CD4-positive, CD25-positive, alpha-beta regulatory T cell (primary cell): ENCODE measurements around the gene GRHPR. TPM values are rescaled to one million over a fixed set of nuclear protein-coding genes. Genes with fewer than 3 reads are reported as not detected.

Source experiments
- ATAC-seq, 2 donors: fragments of 150-1000 bp; cut with Tn5 transposase; one replicate each; pipeline ENCODE4 v1.10.0; 2021; ENCODE audit warnings: low read depth in 2 of 2, moderate number of reproducible peaks in 2 of 2, moderate library complexity in 1 of 2
- DNase-seq, 3 donors: peaks; one replicate each; pipeline versions ENCODE4 v3.0.0 to v3.0.0-alpha.2; 2012 to 2022; ENCODE audit warnings: mixed read lengths in 1 of 3
- H3K27ac ChIP-seq: one replicate; pipeline ENCODE4 v1.7.0; 2013; ENCODE audit warnings: mild to moderate bottlenecking, low read length; ENCODE audit not compliant: insufficient read depth, poor library complexity, severe bottlenecking
- H3K27me3 ChIP-seq: one replicate; pipeline ENCODE4 v1.7.0; 2013; ENCODE audit warnings: low read length; ENCODE audit not compliant: control insufficient read depth, insufficient read depth
- H3K36me3 ChIP-seq: one replicate; pipeline ENCODE4 v1.7.0; 2013; ENCODE audit warnings: mild to moderate bottlenecking, low read length, moderate library complexity; ENCODE audit not compliant: control insufficient read depth, insufficient read depth
- H3K4me1 ChIP-seq: 2 replicates; pipeline ENCODE4 v1.7.0; 2013; ENCODE audit warnings: mild to moderate bottlenecking, low read length; ENCODE audit not compliant: insufficient read depth, control insufficient read depth, poor library complexity, severe bottlenecking
- H3K4me3 ChIP-seq: one replicate; pipeline ENCODE4 v1.7.0; 2013; ENCODE audit warnings: low read depth, mild to moderate bottlenecking, low read length, moderate library complexity
- H3K9me3 ChIP-seq, 2 experiments: 1 replicate in 1 of 2; 2 replicates in 1 of 2; pipeline ENCODE4 v1.7.0; 2013; ENCODE audit warnings: low read length in 2 of 2, mild to moderate bottlenecking in 1 of 2, moderate library complexity in 1 of 2; ENCODE audit not compliant: control insufficient read depth in 2 of 2
- H3K27ac Mint-ChIP-seq, 3 donors: one replicate each; pipeline ENCODE4 v1.8.0; 2020 to 2022; ENCODE audit warnings: mild to moderate bottlenecking in 3 of 3, mixed read lengths in 3 of 3, moderate library complexity in 2 of 3
- H3K27me3 Mint-ChIP-seq: one replicate; pipeline ENCODE4 v1.8.0; 2022; ENCODE audit warnings: mild to moderate bottlenecking, mixed read lengths
- H3K36me3 Mint-ChIP-seq: one replicate; pipeline ENCODE4 v1.8.0; 2020; ENCODE audit warnings: mixed read lengths
- H3K4me1 Mint-ChIP-seq, 4 donors: one replicate each; pipeline ENCODE4 v1.8.0; 2020 to 2022; ENCODE audit warnings: mixed read lengths in 4 of 4, mild to moderate bottlenecking in 1 of 4
- H3K4me3 Mint-ChIP-seq, 4 donors: one replicate each; pipeline ENCODE4 v1.8.0; 2020 to 2022; ENCODE audit warnings: mild to moderate bottlenecking in 4 of 4, mixed read lengths in 4 of 4, moderate library complexity in 3 of 4
- H3K9me3 Mint-ChIP-seq, 7 donors: one replicate each; pipeline ENCODE4 v1.8.0; 2020 to 2022; ENCODE audit warnings: mixed read lengths in 7 of 7, mild to moderate bottlenecking in 3 of 7, moderate library complexity in 2 of 7
- polyA plus RNA-seq, 4 donors: library from polyadenylated mRNA; unstranded; fragments of 300-500 nt; fragmentation: Illumina TruSeq; gene quantifications; one replicate each; pipeline ENCODE4 v1.2.3, GENCODE V29; 2021
- total RNA-seq: library from RNA; stranded (reverse); gene quantifications from one replicate; pipeline ENCODE4 v1.2.3, GENCODE V29; 2022

The GRHPR gene
- total and polyA plus RNA-seq, 5 donors from 2014 or later, result 36.6 to 73.9 (median 68.6) TPM

- H3K4me1 ChIP-seq, result no peaks in the 10 kb centered on the region
- peaks cover 12% of the 10 kb centered on the region for H3K27me3 Mint-ChIP-seq
- no peaks in the 10 kb centered on the region for H3K9me3 Mint-ChIP-seq
- no peaks in the 10 kb centered on the region for H3K4me1 Mint-ChIP-seq
- H3K4me3 Mint-ChIP-seq, result no peak overlapping the region
- no peak overlapping the region for H3K4me3 ChIP-seq
- H3K27me3 ChIP-seq, result no peaks in the 10 kb centered on the region
- no peak overlapping the region for H3K27ac Mint-ChIP-seq
- H3K9me3 ChIP-seq, result no peaks in the 10 kb centered on the region
- no peak for ATAC-seq
- no peak overlapping the region for H3K27ac ChIP-seq
- DNase-seq, result no peak
- H3K36me3 ChIP-seq, result no peaks in the 10 kb centered on the region
- no peaks in the 10 kb centered on the region for H3K36me3 Mint-ChIP-seq
Observed at GRCh38 chr9:37380570-37380969, 41.9 kb upstream of the GRHPR start.

GRCh38 chr9:37381094-37381741 lies 41.3 kb upstream of the GRHPR start:
- Mint-ChIP-seq H3K36me3 (no peaks in the 10 kb centered on the region), H3K27me3 (peaks cover 12% of the 10 kb centered on the region), H3K4me3 (no peak overlapping the region), H3K4me1 (no peaks in the 10 kb centered on the region), H3K9me3 (no peaks in the 10 kb centered on the region), H3K27ac (no peak overlapping the region)
- DNase-seq (no peak), ATAC-seq (no peak)
- Histone ChIP-seq H3K9me3 (no peaks in the 10 kb centered on the region), H3K27me3 (no peaks in the 10 kb centered on the region), H3K27ac (no peak overlapping the region), H3K36me3 (no peaks in the 10 kb centered on the region), H3K4me1 (no peaks in the 10 kb centered on the region), H3K4me3 (no peak overlapping the region)

GRCh38 chr9:37382161-37382981 lies 40.1 kb upstream of the GRHPR start:
- Histone ChIP-seq H3K4me1 (no peaks in the 10 kb centered on the region), H3K4me3 (no peak overlapping the region), H3K36me3 (no peaks in the 10 kb centered on the region), H3K9me3 (no peaks in the 10 kb centered on the region), H3K27me3 (no peaks in the 10 kb centered on the region), H3K27ac (no peak overlapping the region)
- ATAC-seq, result no peak
- H3K27ac Mint-ChIP-seq, result no peak overlapping the region
- H3K27me3 Mint-ChIP-seq, result peaks cover 12% of the 10 kb centered on the region
- no peak for DNase-seq
- no peaks in the 10 kb centered on the region for H3K4me1 Mint-ChIP-seq
- H3K4me3 Mint-ChIP-seq, result peak overlapping the region in 1 of 4 donors; percentile 4
- no peaks in the 10 kb centered on the region for H3K36me3 Mint-ChIP-seq
- no peaks in the 10 kb centered on the region for H3K9me3 Mint-ChIP-seq

GRCh38 chr9:37382982-37383357 lies 39.5 kb upstream of the GRHPR start:
- H3K9me3 Mint-ChIP-seq, result no peaks in the 10 kb centered on the region
- H3K27me3 Mint-ChIP-seq, result peaks cover 12% of the 10 kb centered on the region
- ATAC-seq (no peak), DNase-seq (no peak)
- Histone ChIP-seq H3K4me1 (no peaks in the 10 kb centered on the region), H3K27ac (no peak overlapping the region), H3K4me3 (no peak overlapping the region), H3K27me3 (no peaks in the 10 kb centered on the region), H3K36me3 (no peaks in the 10 kb centered on the region), H3K9me3 (no peaks in the 10 kb centered on the region)
- no peaks in the 10 kb centered on the region for H3K36me3 Mint-ChIP-seq
- H3K4me3 Mint-ChIP-seq, result no peak overlapping the region
- H3K4me1 Mint-ChIP-seq, result no peaks in the 10 kb centered on the region
- no peak overlapping the region for H3K27ac Mint-ChIP-seq

- H3K4me1 ChIP-seq, result no peaks in the 10 kb centered on the region
- no peaks in the 10 kb centered on the region for H3K36me3 ChIP-seq
- Mint-ChIP-seq H3K27me3 (peaks cover 12% of the 10 kb centered on the region), H3K4me1 (no peaks in the 10 kb centered on the region), H3K36me3 (no peaks in the 10 kb centered on the region), H3K27ac (peak overlapping the region in 1 of 3 donors; percentile 81), H3K4me3 (no peak overlapping the region), H3K9me3 (no peaks in the 10 kb centered on the region)
- ATAC-seq, result no peak
- H3K27me3 ChIP-seq, result no peaks in the 10 kb centered on the region
- H3K27ac ChIP-seq, result no peak overlapping the region
- DNase-seq, result no peak
- H3K9me3 ChIP-seq, result no peaks in the 10 kb centered on the region
- H3K4me3 ChIP-seq, result no peak overlapping the region
Observed at GRCh38 chr9:37383393-37383792, 39.1 kb upstream of the GRHPR start.

GRCh38 chr9:37383876-37384746 lies 38.4 kb upstream of the GRHPR start:
- H3K9me3 Mint-ChIP-seq, result no peaks in the 10 kb centered on the region
- H3K27ac Mint-ChIP-seq, result peak overlapping the region in 1 of 3 donors; percentile 81
- H3K27me3 Mint-ChIP-seq, result peaks cover 9% of the 10 kb centered on the region
- H3K4me1 Mint-ChIP-seq, result no peaks in the 10 kb centered on the region
- H3K4me1 ChIP-seq, result no peaks in the 10 kb centered on the region
- H3K4me3 Mint-ChIP-seq, result no peak overlapping the region
- no peak overlapping the region for H3K27ac ChIP-seq
- H3K4me3 ChIP-seq, result no peak overlapping the region
- no peaks in the 10 kb centered on the region for H3K27me3 ChIP-seq
- no peak for DNase-seq
- no peak for ATAC-seq
- H3K36me3 ChIP-seq, result no peaks in the 10 kb centered on the region
- no peaks in the 10 kb centered on the region for H3K9me3 ChIP-seq
- no peaks in the 10 kb centered on the region for H3K36me3 Mint-ChIP-seq

- H3K9me3 ChIP-seq, result no peaks in the 10 kb centered on the region
- no peaks in the 10 kb centered on the region for H3K36me3 Mint-ChIP-seq
- H3K27me3 Mint-ChIP-seq, result peaks cover 10% of the 10 kb centered on the region
- H3K27me3 ChIP-seq, result no peaks in the 10 kb centered on the region
- no peak overlapping the region for H3K27ac ChIP-seq
- no peaks in the 10 kb centered on the region for H3K36me3 ChIP-seq
- H3K27ac Mint-ChIP-seq, result peak overlapping the region in 1 of 3 donors; percentile 16
- no peak overlapping the region for H3K4me3 Mint-ChIP-seq
- DNase-seq (no peak), ATAC-seq (no peak)
- H3K4me3 ChIP-seq, result no peak overlapping the region
- no peaks in the 10 kb centered on the region for H3K4me1 Mint-ChIP-seq
- no peaks in the 10 kb centered on the region for H3K4me1 ChIP-seq
- H3K9me3 Mint-ChIP-seq, result no peaks in the 10 kb centered on the region
Observed at GRCh38 chr9:37385286-37385685, 37.2 kb upstream of the GRHPR start.
